Trophoblast cell (in vitro differentiated cells and primary cell): ENCODE results near the gene TEX19.

Source experiments
- DNase-seq, 2 donors: peaks; one replicate each; pipeline ENCODE4 v3.0.0-alpha.2; 2016
- H2AFZ ChIP-seq: 2 replicates; pipeline ENCODE4 v1.6.1; 2013; ENCODE audit warnings: low read length, moderate library complexity, mild to moderate bottlenecking; ENCODE audit not compliant: insufficient read depth, poor library complexity
- H2AK5ac ChIP-seq: 2 replicates; pipeline ENCODE4 v1.6.1; 2013; ENCODE audit warnings: mild to moderate bottlenecking, low read length
- H2BK120ac ChIP-seq: 2 replicates; pipeline ENCODE4 v1.6.1; 2013; ENCODE audit warnings: low read length, mild to moderate bottlenecking, moderate library complexity; ENCODE audit not compliant: insufficient read depth, poor library complexity
- H2BK12ac ChIP-seq: 2 replicates; pipeline ENCODE4 v1.6.1; 2013; ENCODE audit warnings: mild to moderate bottlenecking, low read length, moderate library complexity
- H2BK5ac ChIP-seq: 2 replicates; pipeline ENCODE4 v1.6.1; 2013; ENCODE audit warnings: low read length, low read depth, moderate library complexity, mild to moderate bottlenecking; ENCODE audit not compliant: poor library complexity
- H3K14ac ChIP-seq: 2 replicates; pipeline ENCODE4 v1.6.1; 2013; ENCODE audit warnings: mild to moderate bottlenecking, low read length
- H3K18ac ChIP-seq: 2 replicates; pipeline ENCODE4 v1.6.1; 2013; ENCODE audit warnings: mild to moderate bottlenecking, low read length
- H3K23ac ChIP-seq: 2 replicates; pipeline ENCODE4 v1.6.1; 2013; ENCODE audit warnings: low read length
- H3K27ac ChIP-seq: 2 replicates; pipeline ENCODE4 v1.5.1; 2013; ENCODE audit warnings: low read depth, mild to moderate bottlenecking, inconsistent platforms, low read length, moderate library complexity
- H3K27me3 ChIP-seq: 2 replicates; pipeline ENCODE4 v1.6.1; 2013; ENCODE audit warnings: inconsistent platforms, mild to moderate bottlenecking, low read length, moderate library complexity; ENCODE audit not compliant: insufficient read depth
- H3K36me3 ChIP-seq, 2 experiments: 1 replicate in 1 of 2; 2 replicates in 1 of 2; pipeline ENCODE4 v1.6.1; 2013; ENCODE audit warnings: low read length in 2 of 2, mild to moderate bottlenecking in 2 of 2, moderate library complexity in 1 of 2; ENCODE audit not compliant: insufficient read depth in 2 of 2, control insufficient read depth in 1 of 2
- H3K4ac ChIP-seq: 2 replicates; pipeline ENCODE4 v1.6.1; 2013; ENCODE audit warnings: low read depth, mild to moderate bottlenecking, low read length, moderate library complexity
- H3K4me1 ChIP-seq, 2 experiments: 1 replicate in 1 of 2; 2 replicates in 1 of 2; pipeline ENCODE4 v1.6.1; 2013; ENCODE audit warnings: low read length in 2 of 2, mild to moderate bottlenecking in 2 of 2, moderate library complexity in 1 of 2; ENCODE audit not compliant: insufficient read depth in 2 of 2, control insufficient read depth in 1 of 2
- H3K4me2 ChIP-seq: 2 replicates; pipeline ENCODE4 v1.6.1; 2013; ENCODE audit warnings: inconsistent platforms, mild to moderate bottlenecking, low read length, moderate library complexity
- H3K4me3 ChIP-seq: 2 replicates; pipeline ENCODE4 v1.5.1; 2013; ENCODE audit warnings: mild to moderate bottlenecking, low read depth, low read length, inconsistent platforms
- H3K79me1 ChIP-seq: one replicate; pipeline ENCODE4 v1.6.1; 2013; ENCODE audit warnings: low read length
- H3K79me2 ChIP-seq: 2 replicates; pipeline ENCODE4 v1.6.1; 2013; ENCODE audit warnings: low read length, mild to moderate bottlenecking; ENCODE audit not compliant: control insufficient read depth, insufficient read depth, poor library complexity
- H3K9ac ChIP-seq: 2 replicates; pipeline ENCODE4 v1.6.1; 2013; ENCODE audit warnings: mild to moderate bottlenecking, low read length
- H3K9me3 ChIP-seq: 2 replicates; pipeline ENCODE4 v1.6.1; 2013; ENCODE audit warnings: low read depth, mild to moderate bottlenecking, control low read depth, inconsistent platforms, low read length; ENCODE audit not compliant: insufficient read depth
- H4K12ac ChIP-seq: 2 replicates; pipeline ENCODE4 v1.6.1; 2013; ENCODE audit warnings: low read depth, mild to moderate bottlenecking, low read length, moderate library complexity
- H4K8ac ChIP-seq: 2 replicates; pipeline ENCODE4 v1.6.1; 2013; ENCODE audit warnings: low read depth, mild to moderate bottlenecking, low read length, moderate library complexity
- H4K91ac ChIP-seq: one replicate; pipeline ENCODE4 v1.6.1; 2013; ENCODE audit warnings: low read depth, mild to moderate bottlenecking, low read length, moderate library complexity
- WGBS: extraction: QIAGEN DNeasy Blood & Tissue Kit; methylation state at CpG from one replicate; pipeline ENCODE4 v1.1.7; 2013; ENCODE audit warnings: missing lambda C conversion rate; ENCODE audit not compliant: insufficient read length, insufficient coverage; ENCODE audit errors: extremely low coverage; 5-methylcytosine and 5-hydroxymethylcytosine counted together

The TEX19 gene

DNA sequence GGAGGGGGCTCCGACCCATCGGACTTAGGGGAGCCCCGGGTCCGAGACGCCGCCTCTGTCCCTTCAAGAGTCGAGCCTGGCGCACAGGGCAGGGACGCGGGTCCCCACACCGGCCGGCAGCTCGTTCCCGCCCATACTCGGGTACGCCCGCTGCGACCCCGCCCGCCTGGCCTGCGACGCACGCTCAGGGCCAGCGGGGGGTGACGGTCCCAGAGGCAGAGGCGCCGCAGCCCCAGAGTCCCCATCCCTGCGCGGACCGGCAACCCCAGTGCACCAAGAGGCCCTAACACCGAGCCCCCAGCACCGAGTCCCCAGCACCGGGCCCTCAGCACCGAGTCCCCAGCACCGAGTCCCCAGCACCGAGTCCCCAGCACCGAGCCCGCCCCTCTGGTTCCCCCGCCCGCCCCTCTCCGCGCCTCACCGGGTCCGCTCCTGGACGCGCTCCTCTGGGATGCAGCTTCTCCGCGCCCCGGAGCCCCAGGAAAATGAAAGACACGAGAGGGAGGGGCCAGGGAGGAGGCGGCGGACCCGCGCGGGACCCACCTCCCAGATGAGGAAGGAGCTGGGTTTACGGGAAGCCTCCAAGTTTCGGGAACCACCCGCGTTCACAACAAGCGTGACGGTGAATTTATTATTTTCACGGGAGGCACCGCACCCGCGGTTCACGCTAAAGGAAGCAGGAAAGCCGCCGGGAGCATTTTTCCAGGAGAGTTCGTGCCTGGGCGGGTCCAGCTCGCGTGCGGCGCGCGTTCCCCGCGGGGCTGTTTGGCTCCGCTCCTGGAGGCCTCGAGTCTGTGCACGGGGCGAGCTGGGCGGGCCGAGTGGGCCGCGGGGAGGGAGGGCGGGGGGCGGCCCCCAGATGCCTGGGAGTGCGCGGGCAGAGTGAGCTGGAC, 25.5 kb upstream of the TEX19 start, which contains the start of gene SECTM1:
SECTM1 (minus strand) TSS at position 488 of the 893 bp plus-strand sequence. CDS start 6,526 bp downstream, outside the sequence.
- Histone ChIP-seq H2BK5ac (no peak within 1 kb of the TSS), H3K18ac (peak within 1 kb of the TSS; percentile 48), H3K14ac (no peak within 1 kb of the TSS), H2AFZ (peak within 1 kb of the TSS; percentile 31), H4K8ac (no peak within 1 kb of the TSS), H3K4me1 (peaks cover 10 to 15% of the 10 kb centered on the region in 2 experiments), H3K36me3 (no peaks in the 10 kb centered on the region), H2BK12ac (no peak within 1 kb of the TSS), H3K27me3 (peaks cover 31% of the 10 kb centered on the region), H3K27ac (no peak within 1 kb of the TSS), H3K79me1 (peaks cover 2% of the 10 kb centered on the region), H4K91ac (no peak within 1 kb of the TSS), H3K79me2 (no peaks in the 10 kb centered on the region), H3K9me3 (peaks cover 8% of the 10 kb centered on the region), H3K9ac (no peak within 1 kb of the TSS), H3K23ac (no peak within 1 kb of the TSS), H2AK5ac (peak within 1 kb of the TSS; percentile 8), H4K12ac (no peak within 1 kb of the TSS), H3K4ac (no peak within 1 kb of the TSS), H2BK120ac (no peak within 1 kb of the TSS), H3K4me2 (peak within 1 kb of the TSS; percentile 57), H3K4me3 (peak within 1 kb of the TSS; percentile 12)
- WGBS = no CpG with 5 or more reads among the region's 90 CpGs
- peak in 1 of 2 donors; percentile 49 for DNase-seq

DNA sequence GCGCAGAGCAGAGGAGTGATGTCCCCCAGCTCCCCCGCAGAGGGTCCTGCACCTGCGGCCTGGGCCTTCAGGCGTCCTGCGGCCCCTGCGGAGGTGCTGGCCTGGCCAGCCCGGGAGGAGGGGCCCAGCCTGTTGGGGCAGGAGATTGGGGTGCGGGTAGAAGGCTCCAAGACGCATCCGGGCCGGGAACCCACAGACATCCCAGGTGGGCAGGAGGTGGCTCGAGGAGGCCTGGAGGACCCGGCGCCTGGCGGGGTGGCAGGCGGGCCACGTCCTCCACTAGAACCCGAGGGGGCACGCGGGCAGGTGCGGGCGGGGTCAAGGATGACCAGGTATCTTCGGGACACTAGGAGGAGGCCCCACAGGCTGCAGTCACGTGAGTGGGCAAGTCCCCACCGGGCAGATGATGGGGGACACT, 24.8 kb upstream of the TEX19 start:
- H3K79me1 ChIP-seq = peaks cover 7% of the 10 kb centered on the region
- H4K12ac ChIP-seq = no peak overlapping the region
- no peak overlapping the region for H3K18ac ChIP-seq
- no peak overlapping the region for H3K4me2 ChIP-seq
- DNase-seq = no peak
- H4K91ac ChIP-seq = no peak overlapping the region
- H3K9me3 ChIP-seq = peaks cover 8% of the 10 kb centered on the region
- no peak overlapping the region for H2AFZ ChIP-seq
- no peak overlapping the region for H2BK12ac ChIP-seq
- peaks cover 15 to 20% of the 10 kb centered on the region in 2 experiments for H3K4me1 ChIP-seq
- no peak overlapping the region for H3K9ac ChIP-seq
- no peaks in the 10 kb centered on the region for H3K36me3 ChIP-seq
- no peak overlapping the region for H3K14ac ChIP-seq
- H3K79me2 ChIP-seq = peaks cover 3% of the 10 kb centered on the region
- WGBS = no CpG with 5 or more reads among the region's 25 CpGs
- no peak overlapping the region for H3K23ac ChIP-seq
- H3K27me3 ChIP-seq = peaks cover 30% of the 10 kb centered on the region
- H4K8ac ChIP-seq = no peak overlapping the region
- H2AK5ac ChIP-seq = peak overlapping the region; percentile 8
- no peak overlapping the region for H3K4me3 ChIP-seq
- no peak overlapping the region for H2BK5ac ChIP-seq
- H3K27ac ChIP-seq = no peak overlapping the region
- no peak overlapping the region for H3K4ac ChIP-seq
- H2BK120ac ChIP-seq = no peak overlapping the region

DNA sequence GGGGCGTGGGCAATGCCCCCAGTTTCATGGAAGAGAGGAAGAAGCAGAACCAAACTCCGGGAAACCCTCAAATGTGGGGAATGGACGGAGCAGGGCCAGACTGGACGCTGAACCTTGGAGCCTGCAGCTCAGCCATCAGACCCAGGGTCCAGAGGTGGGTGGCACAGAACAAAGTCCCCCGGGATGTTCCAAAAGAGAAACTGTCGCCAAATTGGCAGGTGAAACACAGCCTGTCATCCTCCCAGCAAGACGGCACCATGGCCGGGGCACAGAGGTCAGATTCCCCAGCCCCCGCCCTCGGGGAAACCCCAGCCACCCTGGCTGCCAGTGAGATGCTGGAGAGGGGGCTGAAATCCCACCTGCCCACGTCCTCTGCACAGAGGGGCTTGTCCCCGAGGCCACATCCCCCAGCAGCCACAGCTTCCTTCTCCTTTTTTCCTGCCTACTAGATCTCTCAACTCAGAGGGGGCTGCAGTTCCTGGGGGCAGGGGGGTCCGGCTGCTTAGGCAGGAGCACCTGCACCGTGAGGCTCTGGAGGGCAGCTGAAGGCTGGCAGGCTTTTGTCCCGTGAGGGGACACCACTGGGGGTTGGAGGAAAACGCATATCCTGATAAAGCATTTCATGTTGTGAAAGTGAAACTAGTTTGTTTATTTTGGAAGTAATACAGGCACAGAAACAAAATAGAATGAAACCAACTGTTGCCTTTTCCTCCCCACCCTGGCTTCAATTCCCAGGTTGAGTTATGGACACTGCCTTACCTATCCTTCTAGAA, 24.2 kb upstream of the TEX19 start:
- Histone ChIP-seq H2AFZ (no peak overlapping the region), H3K36me3 (no peaks in the 10 kb centered on the region), H2AK5ac (no peak overlapping the region), H3K79me1 (peaks cover 11% of the 10 kb centered on the region), H2BK5ac (no peak overlapping the region), H2BK12ac (no peak overlapping the region), H3K14ac (no peak overlapping the region), H4K91ac (no peak overlapping the region), H3K27me3 (peaks cover 29% of the 10 kb centered on the region), H4K12ac (no peak overlapping the region), H3K9ac (no peak overlapping the region), H3K27ac (no peak overlapping the region), H3K18ac (no peak overlapping the region), H3K79me2 (peaks cover 8% of the 10 kb centered on the region), H3K4ac (no peak overlapping the region), H4K8ac (no peak overlapping the region), H3K9me3 (peaks cover 8% of the 10 kb centered on the region), H3K4me3 (peak overlapping the region; percentile 12), H3K4me2 (no peak overlapping the region), H3K4me1 (peaks cover 20 to 25% of the 10 kb centered on the region in 2 experiments), H3K23ac (no peak overlapping the region), H2BK120ac (no peak overlapping the region)
- no peak for DNase-seq
- no CpG with 5 or more reads among the region's 16 CpGs for WGBS

DNA sequence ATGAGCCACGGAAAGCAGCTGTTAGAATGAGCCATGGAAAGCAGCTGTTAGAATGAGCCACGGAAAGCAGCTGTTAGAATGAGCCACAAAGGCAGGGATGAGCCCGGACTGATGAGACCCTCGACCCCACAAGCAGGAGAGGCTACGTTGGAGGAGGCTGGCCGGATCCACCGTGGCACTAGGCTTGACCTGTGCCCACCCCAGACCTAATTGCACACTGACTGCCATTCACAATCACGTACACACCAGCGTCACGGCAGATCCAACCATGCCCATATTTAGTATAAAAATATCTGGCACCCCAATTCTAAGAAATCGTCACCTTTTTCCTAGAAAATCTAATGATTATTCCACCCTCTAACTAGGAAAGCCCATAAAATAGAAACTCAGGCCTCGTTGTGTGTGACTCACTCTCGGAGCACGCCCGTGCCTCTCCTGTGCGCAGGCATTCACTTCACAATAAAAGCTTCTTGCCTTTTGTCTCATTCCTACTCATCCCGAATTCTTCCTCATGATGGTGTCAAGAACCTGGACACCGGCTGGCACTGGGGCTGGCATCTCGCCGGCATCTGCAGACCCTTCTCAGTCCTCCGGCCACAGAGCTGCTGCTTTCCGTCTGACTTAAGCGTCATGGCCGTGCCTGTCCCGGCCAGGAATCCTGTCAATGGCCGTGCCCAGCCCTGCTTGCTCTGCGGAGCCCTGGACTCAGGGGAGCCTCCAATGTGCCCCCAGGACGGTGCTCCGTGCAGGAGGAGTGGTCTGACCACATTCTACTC, 20.0 kb upstream of the TEX19 start:
- Histone ChIP-seq H3K27ac (peak overlapping the region; percentile 75), H3K4me3 (peak overlapping the region; percentile 42), H3K4me2 (peak overlapping the region; percentile 52), H3K4me1 (peaks cover 11 to 16% of the 10 kb centered on the region in 2 experiments), H2BK5ac (peak overlapping the region; percentile 58), H3K18ac (peak overlapping the region; percentile 97), H3K4ac (peak overlapping the region; percentile 96), H2BK120ac (peak overlapping the region; percentile 85), H4K12ac (peak overlapping the region; percentile 29), H3K79me2 (peaks cover 8% of the 10 kb centered on the region), H3K23ac (no peak overlapping the region), H3K14ac (peak overlapping the region; percentile 79), H3K9ac (peak overlapping the region; percentile 2), H4K91ac (peak overlapping the region; percentile 89), H4K8ac (peak overlapping the region; percentile 78), H3K9me3 (peaks cover 13% of the 10 kb centered on the region), H2BK12ac (peak overlapping the region; percentile 96), H2AK5ac (peak overlapping the region; percentile 93), H2AFZ (peak overlapping the region; percentile 55), H3K79me1 (peaks cover 11% of the 10 kb centered on the region), H3K36me3 (no peaks in the 10 kb centered on the region), H3K27me3 (peaks cover 10% of the 10 kb centered on the region)
- no CpG with 5 or more reads among the region's 29 CpGs for WGBS
- DNase-seq = peak; percentile 43 to 65
